ENCODE data around the gene FGF13.

Gene FGF13

DNA sequence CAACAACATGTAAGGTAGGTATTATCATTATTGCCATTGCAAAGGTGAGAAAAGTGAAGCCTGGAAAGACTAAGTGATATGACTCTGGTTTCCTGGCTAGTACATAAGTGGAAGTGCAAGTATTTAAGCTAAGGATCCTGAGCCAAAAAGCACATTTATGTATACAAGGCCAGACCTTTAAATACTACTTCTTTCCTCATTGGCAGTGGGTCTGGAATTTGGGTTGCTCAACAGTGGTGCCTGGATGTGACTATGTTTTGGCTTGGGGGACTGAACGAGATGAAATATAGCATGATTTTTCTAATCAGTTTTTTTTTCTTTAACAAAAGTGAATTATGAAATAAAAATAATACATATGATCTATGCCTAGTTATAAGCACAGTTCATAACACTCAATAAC is 7.4 kb upstream of the FGF13 start:
- no peak overlapping the region for H3K27ac ChIP-seq (ENCODE audit: low read depth in 2 of 2, low read length in 2 of 2)
- no peaks in the 10 kb centered on the region for H3K9me3 ChIP-seq (ENCODE audit: control insufficient read depth in 2 of 2, low read length in 2 of 2)
- no peaks in the 10 kb centered on the region for H3K4me1 ChIP-seq (ENCODE audit: control insufficient read depth in 2 of 2, insufficient read depth in 2 of 2, low read length in 2 of 2)
- H3K4me3 ChIP-seq (ENCODE audit: low read length in 2 of 2) = no peak overlapping the region
- H3K9ac ChIP-seq (ENCODE audit: low read depth in 1 of 2, low read length in 2 of 2) = no peak overlapping the region
- no peaks in the 10 kb centered on the region for H3K36me3 ChIP-seq (ENCODE audit: control insufficient read depth in 2 of 2, insufficient read depth in 2 of 2, low read length in 2 of 2)
- H3K27me3 ChIP-seq (ENCODE audit: control insufficient read depth in 2 of 2, insufficient read depth in 2 of 2, low read length in 2 of 2) = peaks cover 0 to 4% of the 10 kb centered on the region in 2 donors

DNA sequence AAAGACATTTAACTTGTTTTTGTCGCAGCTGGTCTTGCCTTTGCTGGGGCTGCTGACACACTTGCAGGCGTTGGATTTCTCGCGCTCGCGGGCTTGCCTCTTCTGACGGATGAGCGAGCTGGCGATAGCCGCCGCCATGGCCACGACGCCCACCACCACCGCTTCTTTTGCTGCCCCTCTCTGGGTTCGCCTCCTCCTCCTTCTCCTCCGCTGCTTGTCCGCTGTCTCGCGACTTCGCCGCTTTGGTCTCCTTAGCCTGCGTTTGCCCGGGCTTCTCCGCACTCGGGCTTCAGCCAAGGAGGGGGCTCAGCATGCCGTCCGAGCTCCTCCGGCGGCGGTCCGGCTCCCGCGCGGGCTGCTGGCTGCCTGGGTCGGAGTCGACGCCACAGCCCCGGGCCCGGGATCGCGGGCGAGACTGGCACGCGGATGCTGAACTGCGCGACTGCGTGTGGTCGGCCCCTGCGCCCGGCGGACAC is 613 bp downstream of the FGF13 start:
- Histone ChIP-seq H3K4me1 (ENCODE audit: control insufficient read depth in 2 of 2, insufficient read depth in 2 of 2, low read length in 2 of 2) (no peaks in the 10 kb centered on the region), H3K9me3 (ENCODE audit: control insufficient read depth in 2 of 2, low read length in 2 of 2) (no peaks in the 10 kb centered on the region), H3K4me3 (ENCODE audit: low read length in 2 of 2) (peak overlapping the region; percentile 41 to 43), H3K36me3 (ENCODE audit: control insufficient read depth in 2 of 2, insufficient read depth in 2 of 2, low read length in 2 of 2) (no peaks in the 10 kb centered on the region), H3K9ac (ENCODE audit: low read depth in 1 of 2, low read length in 2 of 2) (no peak overlapping the region), H3K27ac (ENCODE audit: low read depth in 2 of 2, low read length in 2 of 2) (no peak overlapping the region), H3K27me3 (ENCODE audit: control insufficient read depth in 2 of 2, insufficient read depth in 2 of 2, low read length in 2 of 2) (peaks cover 3 to 16% of the 10 kb centered on the region in 2 donors)

DNA sequence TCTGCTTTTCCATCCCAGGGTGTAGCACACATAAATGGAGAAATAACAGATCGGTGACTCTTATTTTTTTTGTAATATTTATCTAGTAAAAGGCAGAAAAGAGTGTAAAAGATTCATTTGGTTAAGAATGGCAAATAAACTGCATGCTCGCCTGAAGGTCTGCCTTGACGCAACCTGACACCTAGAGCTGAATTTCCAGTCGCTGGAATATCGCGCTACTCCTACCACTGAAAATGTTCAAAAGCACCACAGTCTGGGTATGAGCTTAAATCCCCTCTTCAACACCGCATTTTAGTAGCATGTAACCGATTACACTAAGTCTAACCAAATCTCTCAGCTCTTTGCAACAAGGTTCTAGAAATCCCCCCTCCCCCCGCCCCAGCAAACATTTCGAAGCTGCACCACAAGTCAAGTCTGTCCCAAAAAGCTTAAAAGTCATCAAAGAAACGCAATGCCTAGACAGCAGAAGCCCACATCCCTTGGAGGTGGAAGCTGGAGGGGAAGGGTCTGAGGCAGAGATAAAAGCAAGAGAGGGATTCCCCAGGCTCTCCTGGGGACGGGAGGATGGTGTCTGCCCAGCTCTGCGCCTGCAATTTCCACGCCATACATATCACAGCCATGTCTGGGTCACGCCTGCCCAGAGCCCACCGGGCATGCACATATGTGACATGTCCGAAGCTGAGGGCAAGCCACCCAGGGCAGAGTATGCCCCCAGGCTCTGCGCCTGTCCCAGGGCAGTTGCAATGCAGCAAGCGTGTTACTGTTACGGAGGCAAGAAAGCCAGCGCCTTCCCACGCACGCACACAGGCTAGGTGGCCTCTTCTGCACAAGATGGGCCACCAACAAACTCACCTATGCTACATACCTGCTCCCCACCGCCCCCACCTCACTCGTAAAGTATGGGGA is 1.4 kb downstream of the FGF13 start:
- no peaks in the 10 kb centered on the region for H3K9me3 ChIP-seq (ENCODE audit: control insufficient read depth in 2 of 2, low read length in 2 of 2)
- H3K27ac ChIP-seq (ENCODE audit: low read depth in 2 of 2, low read length in 2 of 2) = no peak overlapping the region
- no peaks in the 10 kb centered on the region for H3K36me3 ChIP-seq (ENCODE audit: control insufficient read depth in 2 of 2, insufficient read depth in 2 of 2, low read length in 2 of 2)
- H3K27me3 ChIP-seq (ENCODE audit: control insufficient read depth in 2 of 2, insufficient read depth in 2 of 2, low read length in 2 of 2) = peaks cover 3 to 16% of the 10 kb centered on the region in 2 donors
- H3K4me1 ChIP-seq (ENCODE audit: control insufficient read depth in 2 of 2, insufficient read depth in 2 of 2, low read length in 2 of 2) = no peaks in the 10 kb centered on the region
- peak overlapping the region; percentile 41 to 43 for H3K4me3 ChIP-seq (ENCODE audit: low read length in 2 of 2)
- H3K9ac ChIP-seq (ENCODE audit: low read depth in 1 of 2, low read length in 2 of 2) = no peak overlapping the region

DNA sequence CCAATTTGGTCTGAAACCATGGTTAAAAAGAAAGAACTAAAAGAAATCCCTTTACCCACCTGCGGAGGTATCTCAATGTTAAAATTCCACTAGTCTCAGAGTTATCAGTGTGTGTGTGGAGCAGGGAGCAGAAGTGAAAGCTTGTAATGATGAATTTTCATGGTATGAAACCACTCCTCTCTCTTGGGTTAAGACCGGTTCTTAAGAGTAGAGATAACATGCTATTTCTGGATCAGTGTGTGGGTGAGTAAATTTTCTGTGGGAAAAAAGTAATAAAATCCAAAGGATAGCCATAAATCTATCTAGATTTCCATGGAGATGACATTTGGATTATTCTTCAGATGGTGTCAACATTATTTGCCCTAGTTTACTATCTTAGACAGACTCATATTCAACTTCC is 3.2 kb downstream of the FGF13 start:
- no peaks in the 10 kb centered on the region for H3K4me1 ChIP-seq (ENCODE audit: control insufficient read depth in 2 of 2, insufficient read depth in 2 of 2, low read length in 2 of 2)
- no peaks in the 10 kb centered on the region for H3K9me3 ChIP-seq (ENCODE audit: control insufficient read depth in 2 of 2, low read length in 2 of 2)
- no peak overlapping the region for H3K27ac ChIP-seq (ENCODE audit: low read depth in 2 of 2, low read length in 2 of 2)

DNA sequence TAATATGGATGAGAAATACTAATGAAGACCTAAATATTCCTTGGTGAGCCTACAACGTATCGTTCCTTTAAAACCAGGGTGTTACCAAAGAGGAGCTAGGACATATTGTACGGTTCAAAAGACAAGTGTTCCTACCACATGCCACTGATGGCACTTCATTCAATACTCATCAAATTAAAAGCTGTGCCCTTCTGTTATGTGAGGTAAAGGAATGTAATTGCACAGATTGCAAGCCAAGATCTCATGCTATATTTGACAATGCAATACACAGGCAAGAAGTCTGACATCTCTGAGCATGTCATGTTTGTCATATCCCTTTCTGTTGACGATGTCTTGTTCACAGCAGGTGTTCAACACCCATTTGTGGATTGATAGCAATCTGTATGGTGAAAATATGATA is 6.9 kb downstream of the FGF13 start:
- Histone ChIP-seq H3K4me1 (ENCODE audit: control insufficient read depth in 2 of 2, insufficient read depth in 2 of 2, low read length in 2 of 2) (no peaks in the 10 kb centered on the region), H3K27ac (ENCODE audit: low read depth in 2 of 2, low read length in 2 of 2) (no peak overlapping the region), H3K27me3 (ENCODE audit: control insufficient read depth in 2 of 2, insufficient read depth in 2 of 2, low read length in 2 of 2) (no peaks in the 10 kb centered on the region), H3K9me3 (ENCODE audit: control insufficient read depth in 2 of 2, low read length in 2 of 2) (no peaks in the 10 kb centered on the region), H3K9ac (ENCODE audit: low read depth in 1 of 2, low read length in 2 of 2) (no peak overlapping the region), H3K36me3 (ENCODE audit: control insufficient read depth in 2 of 2, insufficient read depth in 2 of 2, low read length in 2 of 2) (no peaks in the 10 kb centered on the region), H3K4me3 (ENCODE audit: low read length in 2 of 2) (no peak overlapping the region)

More for the DNA sequence above, 3.2 kb downstream of the FGF13 start:
- no peak overlapping the region for H3K4me3 ChIP-seq (ENCODE audit: low read length in 2 of 2)
- peaks cover under 1 to 10% of the 10 kb centered on the region in 2 donors for H3K27me3 ChIP-seq (ENCODE audit: control insufficient read depth in 2 of 2, insufficient read depth in 2 of 2, low read length in 2 of 2)
- no peak overlapping the region for H3K9ac ChIP-seq (ENCODE audit: low read depth in 1 of 2, low read length in 2 of 2)
- H3K36me3 ChIP-seq (ENCODE audit: control insufficient read depth in 2 of 2, insufficient read depth in 2 of 2, low read length in 2 of 2) = no peaks in the 10 kb centered on the region

DNA sequence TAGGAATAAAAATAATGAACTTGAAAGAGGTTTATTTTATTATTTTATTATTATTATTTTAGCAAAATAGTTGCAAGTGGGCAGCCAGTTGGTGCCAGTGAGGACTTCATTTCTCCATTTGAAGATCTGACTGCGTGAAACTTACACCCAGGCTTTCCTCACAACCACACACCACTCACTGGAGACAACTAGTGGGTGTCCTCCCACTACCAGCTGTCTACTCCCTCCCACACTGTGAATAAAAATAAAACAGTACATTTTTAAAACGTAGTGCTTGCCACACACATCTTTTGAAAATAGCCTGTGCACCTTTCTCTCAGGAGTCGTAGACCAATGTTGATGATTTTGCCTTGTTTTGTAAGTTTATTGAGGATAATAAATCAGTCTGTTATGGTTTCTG is 7.4 kb downstream of the FGF13 start:
- H3K9ac ChIP-seq (ENCODE audit: low read depth in 1 of 2, low read length in 2 of 2) = no peak overlapping the region
- no peaks in the 10 kb centered on the region for H3K27me3 ChIP-seq (ENCODE audit: control insufficient read depth in 2 of 2, insufficient read depth in 2 of 2, low read length in 2 of 2)

DNA sequence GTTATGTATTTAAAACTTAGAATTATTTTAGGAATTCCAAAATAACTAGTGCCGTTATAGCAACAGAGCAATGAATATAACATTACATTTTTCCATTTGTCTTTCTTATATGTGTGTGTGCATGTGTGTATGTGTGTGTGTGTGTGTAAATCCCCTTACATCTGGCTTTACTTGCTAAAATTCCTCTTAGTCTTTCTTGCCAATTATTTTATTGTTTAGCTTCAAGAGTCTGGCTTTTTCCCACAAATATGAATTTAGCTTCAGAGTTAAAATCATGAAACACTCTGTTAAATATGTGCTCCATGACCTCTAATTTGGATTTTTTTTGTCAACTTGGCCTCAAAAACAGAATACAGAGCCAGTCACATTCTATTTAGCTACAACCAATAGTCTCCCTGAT is 18.9 kb downstream of the FGF13 start:
- Histone ChIP-seq H3K4me3 (ENCODE audit: low read length in 2 of 2) (no peak overlapping the region), H3K27me3 (ENCODE audit: control insufficient read depth in 2 of 2, insufficient read depth in 2 of 2, low read length in 2 of 2) (peaks cover 0 to 3% of the 10 kb centered on the region in 2 donors), H3K9me3 (ENCODE audit: control insufficient read depth in 2 of 2, low read length in 2 of 2) (no peaks in the 10 kb centered on the region), H3K27ac (ENCODE audit: low read depth in 2 of 2, low read length in 2 of 2) (no peak overlapping the region), H3K9ac (ENCODE audit: low read depth in 1 of 2, low read length in 2 of 2) (no peak overlapping the region), H3K4me1 (ENCODE audit: control insufficient read depth in 2 of 2, insufficient read depth in 2 of 2, low read length in 2 of 2) (no peaks in the 10 kb centered on the region), H3K36me3 (ENCODE audit: control insufficient read depth in 2 of 2, insufficient read depth in 2 of 2, low read length in 2 of 2) (no peaks in the 10 kb centered on the region)

More for the DNA sequence above, 7.4 kb downstream of the FGF13 start:
- no peaks in the 10 kb centered on the region for H3K9me3 ChIP-seq (ENCODE audit: control insufficient read depth in 2 of 2, low read length in 2 of 2)
- no peak overlapping the region for H3K27ac ChIP-seq (ENCODE audit: low read depth in 2 of 2, low read length in 2 of 2)
- H3K4me1 ChIP-seq (ENCODE audit: control insufficient read depth in 2 of 2, insufficient read depth in 2 of 2, low read length in 2 of 2) = no peaks in the 10 kb centered on the region
- H3K36me3 ChIP-seq (ENCODE audit: control insufficient read depth in 2 of 2, insufficient read depth in 2 of 2, low read length in 2 of 2) = no peaks in the 10 kb centered on the region
- H3K4me3 ChIP-seq (ENCODE audit: low read length in 2 of 2) = no peak overlapping the region

DNA sequence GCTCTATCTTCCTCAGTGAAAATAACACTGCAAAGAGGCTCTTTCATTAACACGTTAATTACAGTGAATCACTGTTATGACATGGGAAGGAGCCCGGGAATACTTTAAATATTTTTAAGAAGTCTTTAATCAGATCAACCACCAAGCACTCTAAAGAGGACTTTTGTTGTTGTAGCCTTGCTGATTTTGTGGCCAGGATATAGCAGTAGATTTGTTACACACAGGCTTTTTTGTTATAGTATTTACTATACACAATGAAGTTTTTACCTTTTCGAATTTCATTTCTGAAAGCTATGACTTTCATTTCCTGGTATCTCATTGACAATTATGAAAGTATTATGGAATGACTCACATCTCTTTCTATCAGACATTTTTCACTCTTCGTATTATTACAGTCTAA is 20.3 kb downstream of the FGF13 start:
- Histone ChIP-seq H3K27ac (ENCODE audit: low read depth in 2 of 2, low read length in 2 of 2) (no peak overlapping the region), H3K4me1 (ENCODE audit: control insufficient read depth in 2 of 2, insufficient read depth in 2 of 2, low read length in 2 of 2) (no peaks in the 10 kb centered on the region), H3K27me3 (ENCODE audit: control insufficient read depth in 2 of 2, insufficient read depth in 2 of 2, low read length in 2 of 2) (peaks cover 0 to 3% of the 10 kb centered on the region in 2 donors), H3K36me3 (ENCODE audit: control insufficient read depth in 2 of 2, insufficient read depth in 2 of 2, low read length in 2 of 2) (no peaks in the 10 kb centered on the region), H3K4me3 (ENCODE audit: low read length in 2 of 2) (no peak overlapping the region), H3K9ac (ENCODE audit: low read depth in 1 of 2, low read length in 2 of 2) (no peak overlapping the region), H3K9me3 (ENCODE audit: control insufficient read depth in 2 of 2, low read length in 2 of 2) (no peaks in the 10 kb centered on the region)

DNA sequence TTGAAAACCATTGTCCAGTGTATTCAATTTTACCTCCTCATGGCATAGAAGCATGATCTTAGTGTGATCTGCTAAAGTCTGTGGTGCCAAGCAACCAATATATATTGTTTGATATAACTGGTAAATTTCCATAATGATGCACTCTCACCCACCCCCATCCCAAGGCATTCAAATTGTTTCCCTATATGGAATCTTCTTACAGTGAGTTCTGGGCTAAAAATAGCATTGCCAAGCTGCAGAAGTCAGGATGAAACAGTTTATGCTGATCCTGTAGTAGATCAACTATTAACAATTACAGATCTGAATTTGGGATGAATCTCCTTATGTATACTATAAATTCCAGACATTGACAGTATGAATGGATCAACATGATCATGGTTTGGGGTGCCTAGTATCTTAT is 20.9 kb downstream of the FGF13 start:
- peaks cover 0 to 3% of the 10 kb centered on the region in 2 donors for H3K27me3 ChIP-seq (ENCODE audit: control insufficient read depth in 2 of 2, insufficient read depth in 2 of 2, low read length in 2 of 2)
- no peak overlapping the region for H3K27ac ChIP-seq (ENCODE audit: low read depth in 2 of 2, low read length in 2 of 2)
- no peak overlapping the region for H3K9ac ChIP-seq (ENCODE audit: low read depth in 1 of 2, low read length in 2 of 2)
- no peaks in the 10 kb centered on the region for H3K36me3 ChIP-seq (ENCODE audit: control insufficient read depth in 2 of 2, insufficient read depth in 2 of 2, low read length in 2 of 2)
- no peaks in the 10 kb centered on the region for H3K4me1 ChIP-seq (ENCODE audit: control insufficient read depth in 2 of 2, insufficient read depth in 2 of 2, low read length in 2 of 2)
- no peak overlapping the region for H3K4me3 ChIP-seq (ENCODE audit: low read length in 2 of 2)
- H3K9me3 ChIP-seq (ENCODE audit: control insufficient read depth in 2 of 2, low read length in 2 of 2) = no peaks in the 10 kb centered on the region

DNA sequence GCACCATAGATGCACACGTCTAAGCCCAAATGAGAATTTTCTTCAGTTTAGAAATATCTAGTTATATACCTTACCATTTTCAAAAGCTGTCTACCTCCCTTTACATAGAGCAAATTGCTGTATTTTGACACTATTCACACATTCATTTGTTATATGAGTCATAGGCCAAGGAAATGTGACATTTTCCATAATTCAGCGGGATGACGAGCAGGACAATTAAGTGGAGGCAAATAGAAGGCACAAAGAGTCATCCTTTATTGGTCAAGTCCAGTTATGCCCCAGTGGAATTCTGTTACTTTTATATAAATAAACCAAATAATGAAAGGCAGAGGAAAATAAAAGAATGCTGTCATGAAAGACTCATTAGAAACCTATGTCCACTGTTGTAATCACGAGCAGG is 27.9 kb downstream of the FGF13 start:
- no peak overlapping the region for H3K9ac ChIP-seq (ENCODE audit: low read depth in 1 of 2, low read length in 2 of 2)
- no peaks in the 10 kb centered on the region for H3K27me3 ChIP-seq (ENCODE audit: control insufficient read depth in 2 of 2, insufficient read depth in 2 of 2, low read length in 2 of 2)
- no peaks in the 10 kb centered on the region for H3K9me3 ChIP-seq (ENCODE audit: control insufficient read depth in 2 of 2, low read length in 2 of 2)
- H3K27ac ChIP-seq (ENCODE audit: low read depth in 2 of 2, low read length in 2 of 2) = no peak overlapping the region
- no peaks in the 10 kb centered on the region for H3K4me1 ChIP-seq (ENCODE audit: control insufficient read depth in 2 of 2, insufficient read depth in 2 of 2, low read length in 2 of 2)
- no peak overlapping the region for H3K4me3 ChIP-seq (ENCODE audit: low read length in 2 of 2)
- no peaks in the 10 kb centered on the region for H3K36me3 ChIP-seq (ENCODE audit: control insufficient read depth in 2 of 2, insufficient read depth in 2 of 2, low read length in 2 of 2)
